SH-SY5Y (cell line): ENCODE measurements around the gene LAMA3.

Experiments
- GATA2 ChIP-seq: IDR thresholded peaks from 2 replicates; pipeline ENCODE4 v1.6.1; 2011; ENCODE audit warnings: mild to moderate bottlenecking, low read depth, low read length
- GATA3 ChIP-seq: IDR thresholded peaks from 2 replicates; pipeline ENCODE4 v1.6.1; 2011; ENCODE audit warnings: low read depth, mild to moderate bottlenecking, low read length, moderate library complexity

GRCh38 chr18:23835506-23835905 is 146.3 kb downstream of the LAMA3 start:
- TF ChIP-seq GATA3 (no peak), GATA2 (no peak)
